Stomach (tissue), 4 donors: ENCODE results near the gene PLEKHS1.
"Not testable (repeated sequence)": the region's sequence is repeated elsewhere in the genome, so short reads cannot be mapped to it uniquely, and the experiment has no call there.

Source experiments
- EP300 ChIP-seq: sonication (generic); formaldehyde crosslinking; IDR thresholded peaks from one replicate; pipeline ENCODE4 v1.6.1; 2017; ENCODE audit warnings: antibody characterized with exemption
- POLR2A ChIP-seq, 4 donors: fragments of 450-650 bp; IDR thresholded peaks; one replicate each; pipeline ENCODE4 v1.6.1; 2016; ENCODE audit warnings: antibody characterized with exemption in 4 of 4, control low read depth in 2 of 4, mild to moderate bottlenecking in 1 of 4, moderate library complexity in 1 of 4
- POLR2AphosphoS5 ChIP-seq, 3 donors: sonication (generic); formaldehyde crosslinking; IDR thresholded peaks; one replicate each; pipeline ENCODE4 v1.6.1; 2016; ENCODE audit warnings: antibody characterized with exemption in 3 of 3
- TF ChIP-seq, protein P1 (sequence below), 7 experiments: fragments of 450-650 bp in 4 of 7; fragments of 200-600 bp in 3 of 7; sonication (generic) in 3 of 7; IDR thresholded peaks; one replicate each; pipeline ENCODE4 v1.5.1; 2016 to 2019; ENCODE audit warnings: antibody characterized with exemption in 7 of 7, control low read depth in 2 of 7, mild to moderate bottlenecking in 1 of 7

- not testable (repeated sequence) for TF ChIP-seq POLR2A (IDR thresholded peaks at IDR 0.05); EP300; POLR2AphosphoS5 (IDR thresholded peaks at IDR 0.05)
- TF ChIP-seq, protein P1, sequence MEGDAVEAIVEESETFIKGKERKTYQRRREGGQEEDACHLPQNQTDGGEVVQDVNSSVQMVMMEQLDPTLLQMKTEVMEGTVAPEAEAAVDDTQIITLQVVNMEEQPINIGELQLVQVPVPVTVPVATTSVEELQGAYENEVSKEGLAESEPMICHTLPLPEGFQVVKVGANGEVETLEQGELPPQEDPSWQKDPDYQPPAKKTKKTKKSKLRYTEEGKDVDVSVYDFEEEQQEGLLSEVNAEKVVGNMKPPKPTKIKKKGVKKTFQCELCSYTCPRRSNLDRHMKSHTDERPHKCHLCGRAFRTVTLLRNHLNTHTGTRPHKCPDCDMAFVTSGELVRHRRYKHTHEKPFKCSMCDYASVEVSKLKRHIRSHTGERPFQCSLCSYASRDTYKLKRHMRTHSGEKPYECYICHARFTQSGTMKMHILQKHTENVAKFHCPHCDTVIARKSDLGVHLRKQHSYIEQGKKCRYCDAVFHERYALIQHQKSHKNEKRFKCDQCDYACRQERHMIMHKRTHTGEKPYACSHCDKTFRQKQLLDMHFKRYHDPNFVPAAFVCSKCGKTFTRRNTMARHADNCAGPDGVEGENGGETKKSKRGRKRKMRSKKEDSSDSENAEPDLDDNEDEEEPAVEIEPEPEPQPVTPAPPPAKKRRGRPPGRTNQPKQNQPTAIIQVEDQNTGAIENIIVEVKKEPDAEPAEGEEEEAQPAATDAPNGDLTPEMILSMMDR (IDR thresholded peaks at IDR 0.05) = not testable (repeated sequence)
These were observed 69.8 kb downstream of the PLEKHS1 start for GRCh38 chr10:113821306-113821705.
